Measurements from ENCODE around the gene KRT31. TPM values are rescaled to one million over a fixed set of nuclear protein-coding genes. Genes with fewer than 3 reads are reported as not detected.

Gene KRT31
- 0.79 TPM in 1 of 2 replicates, not detected in the other for total RNA-seq (ENCODE audit: low replicate concordance)
- long read RNA-seq, result 0 reads

- Mint-ChIP-seq H3K4me1 (ENCODE audit: unreplicated experiment) (peaks cover 7% of the 10 kb centered on the region), H3K4me3 (no peak within 1 kb of the TSS), H3K36me3 (no peaks in the 10 kb centered on the region), H3K27me3 (no peaks in the 10 kb centered on the region), H3K9me3 (no peaks in the 10 kb centered on the region), H3K27ac (no peak within 1 kb of the TSS)
- DNase-seq (ENCODE audit: extremely low spot score, unreplicated experiment), result no peak
- TF ChIP-seq CTCF (conservative IDR thresholded peaks at IDR 0.05), result no peak
These were observed at the start of gene KRT31 for GRCh38 chr17:41396996-41397660. TSS of gene KRT31 (minus strand) at chr17:41397608. CDS start at chr17:41397539, 69 bp downstream.

- Mint-ChIP-seq H3K4me3 (no peak overlapping the region), H3K27ac (no peak overlapping the region), H3K9me3 (peaks cover 7% of the 10 kb centered on the region), H3K4me1 (ENCODE audit: unreplicated experiment) (no peaks in the 10 kb centered on the region), H3K36me3 (no peaks in the 10 kb centered on the region), H3K27me3 (peaks cover 4% of the 10 kb centered on the region)
- TF ChIP-seq CTCF (conservative IDR thresholded peaks at IDR 0.05), result no peak
- DNase-seq (ENCODE audit: extremely low spot score, unreplicated experiment), result no peak
These were observed 49.4 kb upstream of the KRT31 start for GRCh38 chr17:41446806-41447205.

- TF ChIP-seq CTCF (conservative IDR thresholded peaks at IDR 0.05), result no peak
- H3K9me3 Mint-ChIP-seq, result no peaks in the 10 kb centered on the region
- DNase-seq (ENCODE audit: extremely low spot score, unreplicated experiment), result no peak
- H3K27ac Mint-ChIP-seq, result no peak overlapping the region
- no peak overlapping the region for H3K4me3 Mint-ChIP-seq
- no peaks in the 10 kb centered on the region for H3K27me3 Mint-ChIP-seq
- H3K36me3 Mint-ChIP-seq, result no peaks in the 10 kb centered on the region
- no peaks in the 10 kb centered on the region for H3K4me1 Mint-ChIP-seq (ENCODE audit: unreplicated experiment)
These were observed 47.2 kb upstream of the KRT31 start for GRCh38 chr17:41444640-41445039.

GRCh38 chr17:41444186-41444585 lies 46.8 kb upstream of the KRT31 start:
- Mint-ChIP-seq H3K4me1 (ENCODE audit: unreplicated experiment) (no peaks in the 10 kb centered on the region), H3K27ac (no peak overlapping the region), H3K4me3 (no peak overlapping the region), H3K9me3 (no peaks in the 10 kb centered on the region), H3K27me3 (no peaks in the 10 kb centered on the region), H3K36me3 (no peaks in the 10 kb centered on the region)
- no peak for DNase-seq (ENCODE audit: extremely low spot score, unreplicated experiment)
- TF ChIP-seq CTCF (conservative IDR thresholded peaks at IDR 0.05), result no peak

- no peak overlapping the region for H3K27ac Mint-ChIP-seq
- DNase-seq (ENCODE audit: extremely low spot score, unreplicated experiment), result no peak
- TF ChIP-seq CTCF (conservative IDR thresholded peaks at IDR 0.05), result no peak
- H3K9me3 Mint-ChIP-seq, result no peaks in the 10 kb centered on the region
- H3K4me3 Mint-ChIP-seq, result no peak overlapping the region
- no peaks in the 10 kb centered on the region for H3K4me1 Mint-ChIP-seq (ENCODE audit: unreplicated experiment)
- no peaks in the 10 kb centered on the region for H3K27me3 Mint-ChIP-seq
- no peaks in the 10 kb centered on the region for H3K36me3 Mint-ChIP-seq
These were observed 45.3 kb upstream of the KRT31 start for GRCh38 chr17:41442739-41443138.
